Measurements from ENCODE around the gene SH3GL2. TPM values are rescaled to one million over a fixed set of nuclear protein-coding genes. Genes with fewer than 3 reads are reported as not detected.

The SH3GL2 gene
- polyA plus RNA-seq (2013, experiment 1 of 2; ENCODE audit: insufficient read length) = not detected
- polyA plus RNA-seq (2013, experiment 2 of 2; ENCODE audit: insufficient read length) = 0.05 TPM

- DNase-seq = peak; percentile 19
Measured at GRCh38 chr9:17578911-17579793, at the start of gene SH3GL2. TSS of gene SH3GL2 (plus strand) at chr9:17579066.

- DNase-seq = peak; percentile 50
Measured at GRCh38 chr9:17531642-17532254, 47.1 kb upstream of the SH3GL2 start.

- DNase-seq = no peak
Measured at GRCh38 chr9:17532461-17532860, 46.4 kb upstream of the SH3GL2 start.

DNA sequence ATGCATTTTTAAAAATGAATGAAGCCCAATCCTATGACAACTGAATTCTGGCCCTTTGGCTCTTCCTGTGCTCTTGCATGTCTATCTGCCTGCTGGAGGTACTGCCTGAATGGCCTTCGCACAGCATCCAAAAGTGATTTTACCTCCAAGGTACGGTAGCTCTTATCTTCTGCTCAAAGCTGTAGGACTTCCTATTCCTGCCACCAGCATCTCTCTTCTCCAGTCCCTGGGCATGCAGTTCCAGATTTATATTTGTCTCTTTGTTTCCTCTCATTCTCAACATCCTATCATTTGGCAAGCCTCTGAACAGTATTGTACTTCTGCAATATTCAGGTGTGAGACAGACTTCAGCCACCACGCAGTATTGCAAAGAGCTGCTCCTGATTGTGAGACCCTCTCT is 43.7 kb upstream of the SH3GL2 start:
- DNase-seq = no peak

GRCh38 chr9:17536027-17536426 is 42.8 kb upstream of the SH3GL2 start:
- no peak for DNase-seq

GRCh38 chr9:17551023-17551422 is 27.8 kb upstream of the SH3GL2 start:
- no peak for DNase-seq

DNA sequence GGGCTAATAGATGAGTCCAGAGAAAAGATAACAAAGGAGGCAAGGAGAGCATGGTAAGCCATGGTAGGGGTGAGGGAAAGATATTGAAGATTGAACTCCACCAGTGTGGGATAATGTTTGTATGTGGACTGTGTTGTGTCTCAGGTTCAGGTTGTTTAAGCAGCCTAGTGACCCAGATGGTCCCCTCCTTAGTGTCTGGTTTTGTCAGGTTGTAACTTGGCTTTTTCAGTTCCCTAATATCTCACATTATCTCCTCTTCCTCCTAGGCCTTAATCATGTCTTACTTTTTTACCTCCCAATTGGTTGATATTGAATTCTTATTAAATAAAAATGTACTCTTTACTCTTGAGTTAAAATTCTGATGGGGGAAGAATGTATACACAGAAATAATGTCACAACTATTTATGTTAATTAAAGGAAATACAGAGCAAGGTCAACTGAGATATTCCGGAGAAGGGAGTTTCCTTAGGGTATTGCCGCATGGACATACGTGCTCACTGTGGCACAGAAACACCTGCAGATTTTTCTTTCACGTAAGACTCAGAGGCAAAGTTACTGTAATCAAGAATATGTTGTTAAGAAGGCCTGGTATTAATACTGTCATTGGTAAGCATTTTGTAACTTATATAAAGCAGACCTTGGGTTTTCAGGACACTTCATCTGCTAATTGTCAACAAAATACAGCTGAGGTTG is 23.4 kb upstream of the SH3GL2 start:
- DNase-seq = no peak

- no peak for DNase-seq
Measured at GRCh38 chr9:17556255-17556654, 22.6 kb upstream of the SH3GL2 start.

DNA sequence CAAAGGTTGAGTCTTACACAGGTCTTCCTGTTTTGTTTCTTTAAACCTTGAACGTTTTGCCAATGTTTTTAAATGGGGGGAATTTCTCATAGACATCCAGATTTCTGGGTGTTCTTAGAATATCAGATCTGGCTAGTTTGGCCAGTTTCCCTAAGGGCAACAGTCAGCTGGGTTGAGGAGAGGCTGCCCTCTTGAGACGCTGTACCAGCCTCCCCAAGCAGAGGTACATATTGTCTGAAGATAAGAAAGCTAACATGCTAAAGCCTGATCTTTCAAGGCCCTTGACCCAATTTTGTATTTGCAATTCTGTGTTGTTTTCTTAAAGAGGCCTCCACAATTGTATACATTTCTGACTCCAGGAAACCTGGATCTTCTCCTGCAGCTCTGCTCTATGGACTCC is 21.9 kb upstream of the SH3GL2 start:
- no peak for DNase-seq

GRCh38 chr9:17571825-17572224 is 7.0 kb upstream of the SH3GL2 start:
- DNase-seq = no peak

DNA sequence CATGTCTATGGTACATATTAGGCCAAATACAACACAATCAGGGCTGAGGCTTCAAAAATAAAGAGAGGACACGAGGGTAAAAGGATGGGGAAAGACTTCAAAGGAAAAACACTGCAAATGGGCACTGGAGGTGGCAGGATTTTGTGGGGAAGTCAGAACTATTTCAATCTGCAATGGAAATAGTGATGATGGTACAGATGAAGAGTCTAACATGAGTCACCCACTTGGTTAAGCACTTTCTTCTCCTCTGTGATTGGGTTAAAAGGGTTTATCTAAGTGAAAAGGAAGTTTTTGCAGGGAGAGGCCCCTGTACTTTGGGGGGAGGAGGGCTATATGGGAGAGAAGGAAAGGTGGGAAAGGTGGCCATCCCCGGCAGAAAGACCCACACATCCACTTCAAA is 4.5 kb upstream of the SH3GL2 start:
- no peak for DNase-seq

DNA sequence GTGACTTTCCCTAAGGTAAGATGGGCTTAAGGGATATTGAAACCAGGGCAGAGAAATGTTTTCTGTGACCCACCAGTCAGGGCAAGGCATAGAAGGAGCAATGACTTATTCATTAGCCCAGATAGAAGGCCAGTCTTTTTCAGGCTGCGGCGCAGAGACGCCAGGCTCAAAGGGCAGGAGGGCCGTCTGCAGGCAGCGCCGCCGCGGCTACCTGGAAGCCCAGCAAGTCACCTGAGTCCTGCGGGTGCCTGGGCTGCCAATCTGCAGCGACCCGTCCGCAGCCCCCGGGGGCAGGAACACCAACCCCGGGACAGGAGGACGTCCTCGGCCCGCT is 322 bp upstream of the SH3GL2 start:
- no peak for DNase-seq

DNA sequence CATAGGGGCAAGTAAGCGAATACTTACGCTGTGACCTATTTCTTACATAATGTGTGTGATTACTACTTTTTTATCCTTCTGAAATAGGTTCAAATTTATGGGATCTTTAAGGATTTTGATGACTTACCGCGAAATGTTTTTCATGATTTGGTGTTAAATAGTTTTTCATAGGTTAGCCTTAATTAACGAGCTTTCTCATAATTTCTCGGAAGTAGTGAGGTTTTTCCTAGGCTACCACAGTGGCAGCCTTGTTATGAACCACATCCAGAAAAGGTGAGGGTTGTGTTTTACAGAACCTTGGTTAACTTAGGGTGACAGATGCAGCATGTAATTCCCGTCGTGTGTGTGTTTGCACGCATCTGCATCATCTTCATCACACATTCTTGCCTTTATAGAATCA is 1.3 kb downstream of the SH3GL2 start:
- DNase-seq = no peak

DNA sequence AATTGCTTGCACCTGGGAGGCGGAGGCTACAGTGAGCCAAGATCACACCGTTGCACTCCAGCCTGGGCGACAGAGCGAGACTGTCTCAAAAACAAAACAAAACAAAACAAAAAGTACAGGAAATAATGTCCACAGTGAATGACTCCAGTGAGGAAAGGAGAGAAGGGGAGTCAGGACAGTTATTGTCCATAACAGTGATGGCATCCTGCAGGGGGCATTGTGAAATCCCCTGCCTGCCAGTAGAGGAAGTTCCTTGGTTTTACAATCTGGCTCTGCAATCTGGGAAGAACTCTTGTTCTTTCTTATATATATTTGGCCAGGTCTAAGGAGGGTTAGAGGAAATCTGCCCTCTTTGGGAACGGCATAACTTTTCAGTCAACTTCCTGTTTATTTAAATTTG is 8.2 kb downstream of the SH3GL2 start:
- no peak for DNase-seq

GRCh38 chr9:17588395-17588794 is 9.5 kb downstream of the SH3GL2 start:
- DNase-seq = no peak

GRCh38 chr9:17588941-17589340 is 10.1 kb downstream of the SH3GL2 start:
- no peak for DNase-seq

DNA sequence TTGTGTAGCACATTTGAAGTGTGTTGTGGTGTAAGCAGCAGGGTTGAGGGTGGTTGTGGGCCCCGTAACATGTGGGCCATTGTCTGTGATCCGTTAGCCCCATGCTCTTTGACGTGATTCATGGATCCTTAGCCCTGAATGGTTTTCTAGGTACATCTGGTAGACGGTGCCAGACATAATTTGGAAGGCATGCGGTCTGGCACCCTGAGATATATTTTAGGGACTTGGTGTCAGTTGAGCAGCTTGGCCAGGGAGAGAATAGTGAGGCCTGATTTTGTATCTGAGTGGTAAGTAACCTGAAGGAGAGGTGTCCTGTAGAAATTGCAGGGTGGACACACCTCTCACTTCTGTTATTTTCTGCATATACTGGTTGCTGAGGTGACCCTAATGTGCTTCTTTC is 10.9 kb downstream of the SH3GL2 start:
- no peak for DNase-seq

DNA sequence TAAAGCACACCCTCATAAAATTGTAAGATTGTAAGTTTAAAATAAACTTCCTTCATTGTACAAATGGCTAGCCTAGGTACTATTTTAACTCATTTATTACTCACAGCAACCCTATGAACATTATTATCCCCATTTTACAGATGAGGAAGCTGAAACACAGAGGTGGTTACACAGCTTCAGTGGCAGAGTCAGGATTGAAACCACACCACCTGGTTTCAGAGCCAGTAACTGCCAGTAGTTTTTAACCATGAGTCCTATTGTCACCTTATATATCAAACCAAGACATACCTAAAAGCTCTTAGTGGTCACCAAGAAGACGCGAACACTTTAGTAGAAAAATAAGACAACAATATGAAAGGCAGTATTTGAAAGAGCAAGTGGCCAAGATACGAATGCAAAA is 16.1 kb downstream of the SH3GL2 start:
- no peak for DNase-seq

DNA sequence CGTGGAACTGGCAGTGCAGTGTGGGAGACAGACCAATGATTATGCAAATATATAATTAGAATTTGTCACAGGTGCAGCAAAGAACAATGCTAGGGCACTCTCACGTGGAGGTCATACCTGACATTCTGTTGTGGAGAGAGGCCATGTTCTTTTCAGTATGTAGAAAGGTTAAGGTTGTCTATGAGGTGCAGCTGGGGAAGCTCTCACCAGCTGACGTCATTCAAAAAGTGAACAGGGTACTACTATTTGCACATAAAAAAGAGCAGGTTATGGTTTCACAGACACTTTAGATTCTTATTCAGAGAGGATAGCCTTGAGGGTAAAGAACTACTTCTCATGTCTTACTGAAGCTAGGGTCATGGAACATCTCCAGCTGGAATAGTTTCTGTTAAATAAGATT is 19.1 kb downstream of the SH3GL2 start:
- DNase-seq = no peak

- DNase-seq = peak; percentile 32
Measured at GRCh38 chr9:17600962-17601593, 22.2 kb downstream of the SH3GL2 start.

DNA sequence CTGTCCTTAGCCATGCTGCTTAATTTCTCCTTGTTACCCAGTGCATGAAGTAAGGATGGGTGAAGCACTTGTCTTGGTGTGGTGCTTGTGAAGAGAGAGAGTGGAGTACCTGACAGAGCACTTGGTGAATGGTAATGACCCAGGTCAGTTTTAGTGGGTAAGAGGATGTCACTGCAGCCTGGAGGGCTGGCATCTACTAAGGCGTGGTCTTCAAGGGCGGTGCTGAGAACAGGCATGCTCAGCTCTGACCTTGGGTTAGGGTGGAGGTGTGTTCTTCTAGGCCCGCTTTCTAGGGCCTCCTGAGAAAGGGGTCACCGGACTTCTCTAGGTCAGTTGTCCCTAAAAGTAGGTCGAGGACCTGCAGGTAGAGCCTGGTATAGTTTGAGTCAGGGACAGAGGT is 25.7 kb downstream of the SH3GL2 start:
- DNase-seq = no peak

- DNase-seq = no peak
Measured at GRCh38 chr9:17609312-17610005, 30.6 kb downstream of the SH3GL2 start.

DNA sequence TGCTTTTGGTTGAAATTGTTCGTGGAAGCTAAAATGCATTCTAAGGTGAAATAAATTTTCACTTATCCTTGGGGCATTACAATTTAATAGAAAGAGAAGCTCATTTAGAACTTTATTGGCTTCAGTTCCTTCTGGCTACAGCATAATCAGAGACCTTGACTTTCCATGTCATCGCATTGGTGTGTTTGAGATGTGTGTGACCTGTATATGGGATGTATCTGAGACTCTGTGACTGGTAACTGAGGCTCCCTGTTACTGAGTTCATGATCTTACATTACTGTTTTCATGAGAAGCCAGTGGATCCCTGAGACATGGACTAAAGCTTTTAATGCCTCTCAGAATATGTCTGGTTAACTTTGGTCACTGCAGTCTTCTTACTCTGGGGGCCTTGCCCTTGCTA is 32.5 kb downstream of the SH3GL2 start:
- DNase-seq = no peak

Data from fibroblast of skin of back (primary cell).